ENCODE results near the gene NAPEPLD. TPM values are rescaled to one million over a fixed set of nuclear protein-coding genes. Genes with fewer than 3 reads are reported as not detected.

Gene NAPEPLD
- total RNA-seq, 1 donor from 2014 or later: 13.3 TPM

DNA sequence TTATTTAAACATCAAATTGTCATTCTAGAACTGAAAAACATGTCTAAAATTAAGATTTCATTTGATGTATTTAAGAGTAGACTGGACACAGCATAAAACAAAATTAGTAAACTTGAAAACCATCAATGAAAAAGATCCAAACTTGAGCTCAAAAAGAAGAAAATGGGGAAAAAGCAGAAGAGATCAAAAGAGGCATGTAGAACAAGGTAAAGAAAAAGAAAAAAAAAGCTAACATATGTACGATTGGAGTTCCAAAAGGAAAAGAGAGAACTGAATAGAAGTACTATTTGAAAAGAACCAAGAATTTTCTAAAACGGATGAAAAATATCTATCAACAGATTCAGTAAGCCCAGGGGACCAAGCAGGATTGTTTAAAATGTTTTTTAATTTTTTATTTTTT lies 77.9 kb downstream of the NAPEPLD start:
- H3K27me3 ChIP-seq: no peaks in the 10 kb centered on the region
- no peak overlapping the region for H3K27ac ChIP-seq
- H3K4me1 ChIP-seq: peaks cover 6% of the 10 kb centered on the region
- DNase-seq (no peak), ATAC-seq (no peak)
- H3K4me3 ChIP-seq: no peak overlapping the region
- TF ChIP-seq, protein P1, sequence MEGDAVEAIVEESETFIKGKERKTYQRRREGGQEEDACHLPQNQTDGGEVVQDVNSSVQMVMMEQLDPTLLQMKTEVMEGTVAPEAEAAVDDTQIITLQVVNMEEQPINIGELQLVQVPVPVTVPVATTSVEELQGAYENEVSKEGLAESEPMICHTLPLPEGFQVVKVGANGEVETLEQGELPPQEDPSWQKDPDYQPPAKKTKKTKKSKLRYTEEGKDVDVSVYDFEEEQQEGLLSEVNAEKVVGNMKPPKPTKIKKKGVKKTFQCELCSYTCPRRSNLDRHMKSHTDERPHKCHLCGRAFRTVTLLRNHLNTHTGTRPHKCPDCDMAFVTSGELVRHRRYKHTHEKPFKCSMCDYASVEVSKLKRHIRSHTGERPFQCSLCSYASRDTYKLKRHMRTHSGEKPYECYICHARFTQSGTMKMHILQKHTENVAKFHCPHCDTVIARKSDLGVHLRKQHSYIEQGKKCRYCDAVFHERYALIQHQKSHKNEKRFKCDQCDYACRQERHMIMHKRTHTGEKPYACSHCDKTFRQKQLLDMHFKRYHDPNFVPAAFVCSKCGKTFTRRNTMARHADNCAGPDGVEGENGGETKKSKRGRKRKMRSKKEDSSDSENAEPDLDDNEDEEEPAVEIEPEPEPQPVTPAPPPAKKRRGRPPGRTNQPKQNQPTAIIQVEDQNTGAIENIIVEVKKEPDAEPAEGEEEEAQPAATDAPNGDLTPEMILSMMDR (IDR thresholded peaks at IDR 0.05): no peak
- H3K9me3 ChIP-seq: no peaks in the 10 kb centered on the region
- intact Hi-C loops (cut with DNase I): no loop called here
- H3K36me3 ChIP-seq: no peaks in the 10 kb centered on the region

DNA sequence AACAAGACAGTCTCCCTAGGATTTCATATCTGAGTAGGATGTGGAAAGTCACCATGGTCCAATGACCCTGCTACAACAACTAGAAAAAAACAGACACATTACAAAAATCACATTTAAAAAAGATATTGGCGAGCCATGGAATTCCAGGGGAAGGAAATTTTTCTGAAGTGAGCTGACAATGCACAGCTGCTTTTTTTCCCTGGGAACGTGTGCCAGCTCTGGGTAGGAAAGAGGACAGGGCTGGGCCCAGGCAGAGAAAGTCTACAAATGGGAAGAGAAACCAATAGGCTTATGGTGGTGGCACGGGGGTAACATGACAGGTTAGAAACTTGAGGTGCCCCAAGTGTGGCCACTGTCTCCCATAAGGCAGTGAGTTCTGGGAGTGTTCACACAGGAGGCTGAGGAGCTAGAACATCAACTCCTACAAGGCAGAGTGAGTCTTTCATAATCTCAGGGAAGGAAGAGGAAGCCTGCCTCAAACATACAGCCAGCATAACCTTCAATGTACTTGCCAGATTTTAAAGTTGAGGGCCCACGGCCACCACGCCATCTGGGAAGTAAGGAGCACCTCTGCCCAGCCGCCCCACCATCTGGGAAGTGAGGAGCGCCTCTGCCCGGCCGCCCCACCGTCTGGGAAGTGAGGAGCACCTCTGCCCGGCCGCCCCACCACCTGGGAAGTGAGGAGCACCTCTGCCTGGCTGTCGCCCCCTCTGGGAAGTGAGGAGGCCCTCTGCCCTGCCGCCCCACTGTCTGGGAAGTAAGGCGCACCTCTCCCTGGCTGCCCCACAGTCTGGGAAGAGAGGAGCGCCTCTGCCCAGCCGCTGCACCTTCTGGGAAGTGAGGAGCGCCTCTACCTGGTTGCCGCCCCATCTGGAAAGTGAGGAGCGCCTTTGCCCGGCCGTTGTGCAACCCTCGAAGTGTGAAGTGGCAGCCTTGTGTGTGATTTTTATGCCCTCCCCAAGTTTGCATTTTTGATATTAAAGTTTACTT lies 80.2 kb downstream of the NAPEPLD start:
- Histone ChIP-seq H3K36me3 (no peaks in the 10 kb centered on the region), H3K4me1 (peaks cover 2% of the 10 kb centered on the region), H3K27ac (peak overlapping the region; percentile 32), H3K27me3 (no peaks in the 10 kb centered on the region), H3K4me3 (no peak overlapping the region), H3K9me3 (no peaks in the 10 kb centered on the region)
- intact Hi-C loops (cut with DNase I): no loop called here
- TF ChIP-seq, protein P1 (IDR thresholded peaks at IDR 0.05): no peak
- DNase-seq (no peak), ATAC-seq (no peak)

DNA sequence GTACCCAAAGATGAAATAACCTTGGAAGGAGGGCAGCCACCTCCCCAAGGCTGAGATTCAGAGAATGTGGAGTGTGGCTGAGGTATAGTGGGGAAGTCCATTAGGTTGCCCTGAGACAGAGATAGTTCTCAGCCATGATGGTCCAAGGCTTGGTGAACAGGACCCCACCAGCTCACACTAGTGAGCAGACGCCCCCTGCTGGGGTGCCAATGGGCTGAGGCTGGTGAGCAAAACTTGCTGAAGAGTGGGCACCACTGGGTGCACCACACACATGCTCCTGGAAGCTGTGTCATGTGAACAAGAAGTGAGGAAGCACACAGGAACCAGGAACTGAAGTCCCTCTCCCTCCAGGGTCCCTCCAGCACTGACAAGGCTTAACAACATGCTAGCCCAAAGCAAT lies 83.2 kb downstream of the NAPEPLD start:
- TF ChIP-seq, protein P1 (IDR thresholded peaks at IDR 0.05): peak; percentile 40
- peak; percentile 70 for DNase-seq
- ATAC-seq: peak; percentile 69
- Histone ChIP-seq H3K4me1 (no peaks in the 10 kb centered on the region), H3K4me3 (no peak overlapping the region), H3K27ac (no peak overlapping the region), H3K27me3 (no peaks in the 10 kb centered on the region), H3K9me3 (no peaks in the 10 kb centered on the region), H3K36me3 (no peaks in the 10 kb centered on the region)
- intact Hi-C loops (cut with DNase I): no loop called here

DNA sequence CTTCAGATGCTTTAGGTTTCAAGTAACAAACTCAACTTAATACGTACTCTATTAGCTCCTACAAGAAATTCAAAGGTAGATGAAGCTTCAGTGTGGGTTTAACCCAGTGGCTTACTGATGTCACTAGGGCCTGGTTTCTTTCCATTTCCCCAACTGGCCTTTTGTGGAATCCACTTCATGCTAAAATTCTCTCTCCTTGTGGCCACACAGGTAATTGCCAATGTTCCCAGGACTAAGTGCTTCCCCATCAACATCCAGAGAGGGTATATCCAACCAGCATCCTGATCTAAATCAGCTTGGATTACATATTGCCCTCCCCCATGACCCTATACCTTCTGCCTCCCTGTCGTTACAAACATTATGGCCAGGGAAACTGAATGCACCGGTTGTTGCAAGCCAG lies 85.0 kb downstream of the NAPEPLD start:
- Histone ChIP-seq H3K9me3 (no peaks in the 10 kb centered on the region), H3K27ac (no peak overlapping the region), H3K36me3 (no peaks in the 10 kb centered on the region), H3K4me1 (no peaks in the 10 kb centered on the region), H3K27me3 (no peaks in the 10 kb centered on the region), H3K4me3 (no peak overlapping the region)
- ATAC-seq: no peak
- intact Hi-C loops (cut with DNase I): no loop called here
- TF ChIP-seq, protein P1 (IDR thresholded peaks at IDR 0.05): no peak
- no peak for DNase-seq

DNA sequence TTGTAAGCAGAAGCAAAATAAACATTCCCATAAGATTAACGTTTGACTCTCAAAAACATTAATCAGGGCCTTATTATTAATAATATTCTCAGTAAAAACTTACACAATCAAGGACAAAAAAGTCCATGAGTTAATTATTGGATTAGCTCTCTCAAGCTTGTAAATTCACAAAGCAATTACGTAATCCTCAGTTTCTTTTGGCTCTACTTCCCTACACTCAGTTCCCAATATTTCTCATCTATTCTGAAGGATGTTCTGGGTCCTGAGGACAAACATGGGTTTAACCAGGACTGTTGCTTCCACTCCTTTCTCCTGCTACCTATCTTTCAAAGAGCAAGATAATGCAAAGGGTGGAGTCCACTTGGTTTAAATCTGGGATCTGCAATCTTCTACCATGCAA lies 89.4 kb downstream of the NAPEPLD start:
- no peaks in the 10 kb centered on the region for H3K27me3 ChIP-seq
- no peak overlapping the region for H3K4me3 ChIP-seq
- TF ChIP-seq, protein P1 (IDR thresholded peaks at IDR 0.05): no peak
- H3K36me3 ChIP-seq: no peaks in the 10 kb centered on the region
- no peaks in the 10 kb centered on the region for H3K9me3 ChIP-seq
- intact Hi-C loops (cut with DNase I): no loop called here
- ATAC-seq (no peak), DNase-seq (no peak)
- no peak overlapping the region for H3K27ac ChIP-seq
- no peaks in the 10 kb centered on the region for H3K4me1 ChIP-seq
